SH-SY5Y (cell line): Measurements from ENCODE around the gene CRYBB2.

Experiments used
- GATA2 ChIP-seq: IDR thresholded peaks from 2 replicates; pipeline ENCODE4 v1.6.1; 2011; ENCODE audit warnings: mild to moderate bottlenecking, low read depth, low read length
- GATA3 ChIP-seq: IDR thresholded peaks from 2 replicates; pipeline ENCODE4 v1.6.1; 2011; ENCODE audit warnings: low read depth, mild to moderate bottlenecking, low read length, moderate library complexity

- TF ChIP-seq GATA2 (no peak), GATA3 (no peak)
Measured at GRCh38 chr22:25216230-25216629, 3.2 kb upstream of the CRYBB2 start.
